Mesothelial cell of epicardium (in vitro differentiated cells): ENCODE results near the gene GCK. TPM values are rescaled to one million over a fixed set of nuclear protein-coding genes. Genes with fewer than 3 reads are reported as not detected.
"Not testable (repeated sequence)": the region's sequence is repeated elsewhere in the genome, so short reads cannot be mapped to it uniquely, and the experiment has no call there.

Experiments used
- DNase-seq, 2 experiments: peaks; one replicate each; pipeline ENCODE4 v3.0.0; 2021; ENCODE audit warnings: low spot score in 2 of 2; ENCODE audit not compliant: unreplicated experiment in 2 of 2
- H3K27ac Mint-ChIP-seq: 2 replicates; pipeline ENCODE4 v1.8.0; 2021; ENCODE audit warnings: mixed read lengths
- H3K27me3 Mint-ChIP-seq: 2 replicates; pipeline ENCODE4 v1.8.0; 2021; ENCODE audit warnings: low read depth, mixed read lengths
- H3K36me3 Mint-ChIP-seq: 2 replicates; pipeline ENCODE4 v1.8.0; 2021; ENCODE audit warnings: mixed read lengths
- H3K4me1 Mint-ChIP-seq: 2 replicates; pipeline ENCODE4 v1.8.0; 2021; ENCODE audit warnings: mixed read lengths
- H3K4me3 Mint-ChIP-seq: 2 replicates; pipeline ENCODE4 v1.8.0; 2021; ENCODE audit warnings: mild to moderate bottlenecking, moderate library complexity, mixed read lengths
- H3K9me3 Mint-ChIP-seq: 2 replicates; pipeline ENCODE4 v1.8.0; 2021; ENCODE audit warnings: mixed read lengths
- CTCF ChIP-seq: fragments of 200-600 bp; sonication (generic); IDR thresholded peaks from one replicate; pipeline ENCODE4 v1.5.0; 2021; ENCODE audit warnings: antibody characterized with exemption; ENCODE audit not compliant: unreplicated experiment
- total RNA-seq: library from RNA; stranded (reverse); gene quantifications from 3 replicates; pipeline ENCODE4 v1.2.1, GENCODE V29; 2021

GCK gene
- total RNA-seq, 1 donor from 2014 or later: 1.5 TPM

GRCh38 chr7:44173911-44174693, 15.1 kb downstream of the GCK start:
- Mint-ChIP-seq H3K4me1 (no peaks in the 10 kb centered on the region), H3K36me3 (no peaks in the 10 kb centered on the region), H3K9me3 (peaks cover 7% of the 10 kb centered on the region), H3K27me3 (peaks cover 48% of the 10 kb centered on the region), H3K4me3 (no peak overlapping the region), H3K27ac (no peak overlapping the region)
- TF ChIP-seq CTCF: no peak
- no peak for DNase-seq

GRCh38 chr7:44172803-44173424, 16.3 kb downstream of the GCK start:
- TF ChIP-seq CTCF: no peak
- no peak overlapping the region for H3K27ac Mint-ChIP-seq
- peaks cover 50% of the 10 kb centered on the region for H3K27me3 Mint-ChIP-seq
- no peaks in the 10 kb centered on the region for H3K4me1 Mint-ChIP-seq
- no peaks in the 10 kb centered on the region for H3K36me3 Mint-ChIP-seq
- H3K9me3 Mint-ChIP-seq: peaks cover 11% of the 10 kb centered on the region
- DNase-seq: no peak
- no peak overlapping the region for H3K4me3 Mint-ChIP-seq

- Mint-ChIP-seq H3K27me3 (peaks cover 51% of the 10 kb centered on the region), H3K9me3 (peaks cover 11% of the 10 kb centered on the region), H3K4me1 (no peaks in the 10 kb centered on the region), H3K27ac (no peak overlapping the region), H3K4me3 (no peak overlapping the region), H3K36me3 (no peaks in the 10 kb centered on the region)
- no peak for TF ChIP-seq CTCF
- DNase-seq: no peak
Observed at GRCh38 chr7:44172352-44172751, 16.9 kb downstream of the GCK start.

GRCh38 chr7:44171901-44172300, 17.3 kb downstream of the GCK start:
- DNase-seq, H3K4me1 Mint-ChIP-seq, H3K27ac Mint-ChIP-seq, H3K36me3 Mint-ChIP-seq, H3K4me3 Mint-ChIP-seq: not testable (repeated sequence)
- Mint-ChIP-seq H3K27me3 (peaks cover 50% of the 10 kb centered on the region), H3K9me3 (peaks cover 11% of the 10 kb centered on the region)

GRCh38 chr7:44167920-44168319, 21.3 kb downstream of the GCK start:
- Mint-ChIP-seq H3K4me1 (peaks cover 10% of the 10 kb centered on the region), H3K9me3 (peaks cover 22% of the 10 kb centered on the region), H3K27ac (no peak overlapping the region), H3K27me3 (peaks cover 14% of the 10 kb centered on the region), H3K36me3 (no peaks in the 10 kb centered on the region), H3K4me3 (no peak overlapping the region)
- TF ChIP-seq CTCF: no peak
- DNase-seq: no peak

GRCh38 chr7:44163591-44163990, 25.6 kb downstream of the GCK start:
- no peak overlapping the region for H3K27ac Mint-ChIP-seq
- H3K36me3 Mint-ChIP-seq: no peaks in the 10 kb centered on the region
- TF ChIP-seq CTCF: no peak
- peaks cover 14% of the 10 kb centered on the region for H3K4me1 Mint-ChIP-seq
- H3K9me3 Mint-ChIP-seq: peaks cover 10% of the 10 kb centered on the region
- H3K27me3 Mint-ChIP-seq: peaks cover 6% of the 10 kb centered on the region
- DNase-seq: no peak
- H3K4me3 Mint-ChIP-seq: no peak overlapping the region
